ENCODE results near the gene MYOM1.

The MYOM1 gene

GRCh38 chr18:3219631-3220335 lies at the start of gene MYOM1:
Gene MYOM1 (minus strand): TSS chr18:3219968. CDS start chr18:3215223, 4,745 bp downstream.
- no peak for DNase-seq

- DNase-seq: no peak
Measured at GRCh38 chr18:3269241-3269913, 49.6 kb upstream of the MYOM1 start.

DNA sequence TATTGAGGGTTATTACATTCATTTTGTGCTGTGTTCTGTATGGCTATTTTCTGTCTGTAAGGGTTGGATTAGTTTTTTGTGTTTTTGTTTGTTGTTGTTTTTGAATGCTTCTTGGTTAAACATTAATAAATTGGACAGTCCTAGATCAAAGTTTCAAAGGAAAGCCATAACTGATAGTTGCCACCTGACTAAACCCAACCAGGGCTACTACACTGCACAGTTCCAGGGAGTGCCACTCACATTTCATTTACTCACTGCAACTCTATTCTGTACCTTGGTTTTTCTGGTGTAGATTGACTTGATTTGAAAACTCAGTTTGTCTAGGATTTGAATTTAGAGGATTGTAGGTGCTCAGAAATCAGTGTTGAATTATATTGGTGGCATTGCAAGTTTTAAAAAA lies 48.5 kb upstream of the MYOM1 start:
- DNase-seq: no peak

GRCh38 chr18:3266062-3266608 lies 46.4 kb upstream of the MYOM1 start:
- no peak for DNase-seq

GRCh38 chr18:3265564-3266033 lies 45.8 kb upstream of the MYOM1 start:
- no peak for DNase-seq

DNA sequence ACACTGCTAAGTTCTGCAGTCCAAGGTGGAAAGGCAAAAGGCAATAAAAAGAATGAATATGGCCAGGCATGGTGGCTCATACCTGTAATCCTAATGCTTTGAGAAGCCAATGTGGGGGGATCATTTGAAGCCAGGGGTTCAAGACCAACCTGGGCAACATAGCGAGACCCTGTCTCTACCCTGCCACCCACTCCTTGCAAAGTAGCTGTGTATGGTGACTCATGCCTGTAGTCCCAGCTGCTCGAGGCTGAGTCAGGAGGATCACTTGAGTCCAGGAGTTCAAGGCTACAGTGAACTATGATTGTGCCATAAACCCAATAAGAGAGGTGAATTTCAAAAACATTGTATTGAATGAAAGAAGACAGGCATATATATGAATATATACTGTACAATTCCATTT lies 44.6 kb upstream of the MYOM1 start:
- peak; percentile 28 for DNase-seq

DNA sequence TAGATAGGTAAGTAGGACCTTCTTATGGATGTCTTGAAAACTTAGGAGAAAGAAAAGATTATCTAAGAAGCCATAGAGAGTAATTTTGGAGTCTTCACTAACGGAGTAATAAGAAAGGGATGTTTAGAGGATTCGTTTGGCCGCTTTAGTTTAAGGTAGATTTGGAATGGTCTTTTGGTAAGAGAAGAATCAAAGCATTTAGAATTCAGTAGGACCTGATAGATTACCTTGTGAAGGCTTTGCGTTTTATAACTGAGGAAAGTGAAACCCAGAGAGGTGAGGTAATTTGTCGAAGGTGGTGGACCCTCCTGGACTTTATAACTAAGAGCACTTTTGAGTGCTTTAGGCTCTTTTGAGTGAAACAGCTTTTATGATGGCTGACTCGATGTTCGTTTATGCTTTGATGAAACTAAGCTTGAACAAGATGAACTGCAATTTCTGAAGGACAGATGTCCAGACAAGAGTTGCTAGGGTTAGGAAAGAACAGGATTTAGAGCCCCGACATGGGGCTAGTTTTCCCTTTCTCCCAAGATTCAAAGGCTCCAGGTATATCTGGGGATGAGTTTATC lies 43.4 kb upstream of the MYOM1 start:
- no peak for DNase-seq

GRCh38 chr18:3262234-3263131 lies 42.7 kb upstream of the MYOM1 start:
- DNase-seq: peak; percentile 46

- peak; percentile 77 for DNase-seq
Measured at GRCh38 chr18:3261373-3262233, 41.8 kb upstream of the MYOM1 start, which contains the start of gene MYL12B. Gene MYL12B (plus strand): TSS chr18:3262133. CDS start chr18:3272899, 10,766 bp downstream.

- DNase-seq: no peak
Measured at GRCh38 chr18:3260995-3261372, 41.2 kb upstream of the MYOM1 start.

DNA sequence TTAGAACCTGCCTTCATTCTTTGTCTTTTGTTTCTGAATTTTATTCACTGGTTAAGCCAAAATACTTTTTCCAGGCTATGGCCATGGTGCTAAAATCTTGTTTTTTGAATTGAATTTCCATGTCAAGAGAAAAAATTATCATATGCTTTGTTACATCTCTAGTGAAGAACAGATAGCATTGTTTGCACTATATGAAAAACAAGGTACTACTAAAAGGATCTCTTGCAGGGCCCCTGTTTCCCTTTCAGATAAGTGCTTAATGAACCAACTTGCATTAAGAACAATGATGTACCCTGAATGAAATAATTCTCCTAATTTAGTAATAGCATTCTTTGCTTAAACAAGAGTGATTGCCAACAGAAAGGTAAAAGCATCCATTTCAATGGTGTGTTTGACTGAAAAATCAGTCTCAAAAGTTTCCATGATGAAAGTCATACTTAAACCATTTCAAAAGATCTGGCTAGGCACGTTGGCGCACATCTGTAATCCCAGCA lies 37.9 kb upstream of the MYOM1 start:
- DNase-seq: no peak

DNA sequence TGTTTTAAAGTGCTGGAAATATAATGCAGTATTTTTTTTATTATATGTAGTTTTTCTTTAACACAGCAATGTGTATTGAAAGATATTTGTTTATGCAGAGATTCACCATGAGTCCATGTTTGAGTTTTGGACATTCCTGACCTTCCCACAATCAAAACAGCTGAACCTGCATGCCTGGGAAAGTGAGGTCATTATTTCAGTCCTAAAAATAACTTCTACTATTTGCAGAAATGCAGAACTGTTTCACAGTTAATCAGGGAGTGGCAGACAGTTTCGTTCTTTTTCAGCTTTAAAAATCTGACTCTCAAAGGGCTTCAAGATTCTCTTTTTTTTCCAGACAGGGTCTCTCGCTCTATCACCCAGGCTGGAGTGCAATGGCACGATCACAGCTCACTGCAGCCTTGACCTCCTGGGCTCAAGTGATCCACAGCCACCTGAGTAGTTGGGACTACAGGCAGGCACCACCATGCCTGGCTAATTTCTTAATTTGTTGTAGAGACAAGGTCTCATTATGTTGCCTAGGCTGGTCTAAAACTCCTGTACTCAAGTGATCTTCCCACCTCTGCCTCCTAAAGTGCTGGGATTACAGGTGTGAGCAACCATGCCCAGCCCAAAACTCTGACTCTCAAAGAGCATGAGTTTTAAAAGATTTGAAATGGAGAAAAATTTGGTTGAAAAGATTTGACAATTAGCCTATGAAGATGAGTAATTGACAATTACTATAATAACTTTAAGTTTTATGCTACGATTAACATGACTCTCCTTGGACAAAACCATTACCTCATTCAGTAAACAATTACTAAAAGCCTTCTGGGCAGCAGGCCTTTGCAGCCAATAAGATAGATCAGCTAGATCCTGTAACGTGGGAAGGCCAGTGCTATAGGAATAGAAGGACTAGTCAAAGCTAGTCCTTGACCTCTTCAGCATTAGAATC lies 37.2 kb upstream of the MYOM1 start:
- no peak for DNase-seq

- no peak for DNase-seq
Measured at GRCh38 chr18:3255611-3256165, 35.9 kb upstream of the MYOM1 start.

GRCh38 chr18:3254725-3255124 lies 35.0 kb upstream of the MYOM1 start:
- no peak for DNase-seq

- no peak for DNase-seq
Measured at GRCh38 chr18:3252843-3253242, 33.1 kb upstream of the MYOM1 start.

DNA sequence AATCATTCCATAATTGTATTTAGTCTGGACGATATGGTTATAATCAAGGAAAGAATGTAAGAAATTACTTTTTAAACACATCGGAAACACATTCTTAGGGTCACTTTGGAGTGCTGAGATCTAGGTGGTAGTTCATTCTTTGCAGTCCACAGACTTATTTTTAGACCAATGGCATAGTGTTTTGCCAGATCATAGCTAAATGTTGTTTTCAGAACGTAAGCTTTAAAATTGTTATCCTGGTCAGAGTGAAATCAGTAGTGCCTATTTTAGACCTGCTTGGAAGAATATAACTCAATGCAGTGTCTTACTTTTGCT lies 32.2 kb upstream of the MYOM1 start:
- DNase-seq: no peak

- no peak for DNase-seq
Measured at GRCh38 chr18:3251249-3251962, 31.6 kb upstream of the MYOM1 start.

DNA sequence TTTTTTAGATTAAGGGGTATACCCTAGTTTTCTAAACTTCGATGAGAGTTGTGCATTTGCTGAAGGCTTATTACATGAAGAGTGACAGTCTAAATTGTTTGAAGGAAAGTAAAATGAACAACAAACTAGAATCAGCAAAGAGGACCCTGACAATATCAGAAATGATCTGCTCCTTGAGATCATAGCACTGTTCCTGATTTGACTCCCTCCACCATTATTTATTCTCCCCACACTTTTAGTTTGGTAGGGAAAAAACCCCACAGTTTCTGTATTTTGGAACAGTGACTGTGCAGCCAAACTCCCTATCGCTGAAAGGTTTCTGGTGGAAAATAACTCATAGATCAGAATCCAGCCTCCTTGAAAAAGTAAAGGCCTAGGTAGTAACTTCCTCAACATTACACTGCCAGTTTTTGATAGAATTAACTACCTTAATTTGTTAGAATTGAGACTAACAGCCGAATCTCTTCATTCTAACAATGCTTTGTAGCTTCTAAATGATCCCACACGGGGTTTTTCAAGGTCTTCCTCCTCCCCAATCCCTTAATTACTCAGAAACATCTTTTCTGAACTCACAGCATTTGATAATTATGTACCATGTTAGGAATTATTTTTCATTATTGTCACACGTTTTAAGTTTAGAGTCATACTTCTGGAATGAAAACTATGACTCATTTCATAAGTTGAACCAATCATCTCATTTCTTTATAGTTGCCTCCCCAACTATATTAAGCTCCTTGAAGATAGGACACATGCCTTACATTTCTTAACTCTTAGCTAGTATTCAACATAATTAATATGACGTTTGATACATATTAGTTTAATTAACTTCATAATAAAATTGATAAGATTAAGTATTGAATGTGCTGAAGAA lies 30.7 kb upstream of the MYOM1 start:
- no peak for DNase-seq

Data from stimulated activated CD4-positive, alpha-beta T cell treated with anti-CD3 and anti-CD28 coated beads, Interleukin-1b, Interleukin-23, amount 100 ng/mL, for 48 hours (primary cell).